Gastroesophageal sphincter (tissue), 4 donors: ENCODE results near the gene IPCEF1. TPM values are rescaled to one million over a fixed set of nuclear protein-coding genes. Genes with fewer than 3 reads are reported as not detected.

Experiments
- ATAC-seq: fragments of 150-250 bp; one replicate; pipeline ENCODE4 v1.9.1; 2016; ENCODE audit warnings: mild to moderate bottlenecking, moderate library complexity
- H3K27ac ChIP-seq, 4 donors: fragments of 200-600 bp; sonication (generic) in 3 of 4; 1 replicate in 3 of 4; 2 replicates in 1 of 4; pipeline ENCODE4 v1.5.1; 2016 to 2019
- H3K27me3 ChIP-seq: fragments of 200-600 bp; sonication (generic); one replicate; pipeline ENCODE4 v1.5.1; 2019
- H3K36me3 ChIP-seq, 2 donors: fragments of 200-600 bp; sonication (generic); one replicate each; pipeline ENCODE4 v1.5.1; 2019; ENCODE audit warnings: control low read depth in 1 of 2
- H3K4me1 ChIP-seq, 3 donors: fragments of 200-600 bp; sonication (generic); 1 replicate in 2 of 3; 2 replicates in 1 of 3; pipeline ENCODE4 v1.5.1; 2016 to 2019; ENCODE audit warnings: control low read depth in 2 of 3
- H3K4me3 ChIP-seq, 2 donors: fragments of 200-600 bp; sonication (generic); one replicate each; pipeline ENCODE4 v1.5.1; 2019; ENCODE audit warnings: mild to moderate bottlenecking in 1 of 2, moderate library complexity in 1 of 2
- H3K9me3 ChIP-seq, 3 donors: fragments of 200-600 bp; sonication (generic); one replicate each; pipeline ENCODE4 v1.5.1; 2017 to 2019; ENCODE audit warnings: control low read depth in 2 of 3
- EP300 ChIP-seq: sonication (generic); formaldehyde crosslinking; IDR thresholded peaks from one replicate; pipeline ENCODE4 v1.6.1; 2017; ENCODE audit warnings: antibody characterized with exemption, mild to moderate bottlenecking
- POLR2A ChIP-seq, 2 donors: fragments of 450-650 bp; IDR thresholded peaks; one replicate each; pipeline ENCODE4 v1.6.1; 2017; ENCODE audit warnings: antibody characterized with exemption in 2 of 2, mild to moderate bottlenecking in 2 of 2, moderate library complexity in 1 of 2
- POLR2AphosphoS5 ChIP-seq: sonication (generic); formaldehyde crosslinking; IDR thresholded peaks from one replicate; pipeline ENCODE4 v1.6.1; 2017; ENCODE audit warnings: antibody characterized with exemption
- WGBS, 2 donors: methylation state at CpG; one replicate each; pipeline ENCODE4 v1.1.5; 2018; ENCODE audit warnings: low coverage in 1 of 2; 5-methylcytosine and 5-hydroxymethylcytosine counted together
- total RNA-seq, 4 donors: library from RNA; depleted of rRNA; stranded (reverse); fragments of >200 nt; gene quantifications; one replicate each; pipeline ENCODE4 v1.1.0, GENCODE V29; 2016
- TF ChIP-seq, protein P1 (sequence below), 4 experiments: fragments of 200-600 bp in 2 of 4; fragments of 450-650 bp in 2 of 4; sonication (generic) in 1 of 4; IDR thresholded peaks; one replicate each; pipeline ENCODE4 v1.5.1; 2017 to 2019; ENCODE audit warnings: antibody characterized with exemption in 4 of 4, mild to moderate bottlenecking in 2 of 4, moderate library complexity in 2 of 4

IPCEF1 gene
- total RNA-seq, 4 donors from 2014 or later, result 0.27 to 7.3 (median 1.2) TPM

DNA sequence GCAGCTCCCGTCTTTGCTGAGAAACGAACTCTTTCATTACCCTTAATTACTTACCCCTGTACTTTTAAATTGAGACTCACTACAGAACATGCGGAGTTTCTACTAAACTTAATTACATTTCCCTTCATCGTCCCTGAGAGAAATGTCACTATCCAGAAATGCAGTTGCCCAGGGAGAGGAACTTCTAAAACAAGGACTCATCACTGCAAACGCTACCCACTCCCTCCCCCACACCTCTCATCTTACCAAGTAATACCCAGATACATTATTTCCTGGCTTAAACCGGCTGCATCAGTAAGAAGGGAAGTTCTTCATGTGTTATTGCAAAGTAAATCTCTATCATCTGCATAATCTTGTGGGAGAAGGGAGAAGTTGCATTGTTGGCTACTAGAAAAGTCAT lies 138.3 kb downstream of the IPCEF1 start:
- 47 to 56% methylated on average over 6 of the region's 6 CpGs for WGBS, 2 donors
- Histone ChIP-seq H3K36me3 (no peaks in the 10 kb centered on the region), H3K27ac (no peak overlapping the region), H3K4me3 (no peak overlapping the region), H3K27me3 (no peaks in the 10 kb centered on the region), H3K9me3 (no peaks in the 10 kb centered on the region), H3K4me1 (no peaks in the 10 kb centered on the region)
- no peak for ATAC-seq
- no peak for TF ChIP-seq EP300

DNA sequence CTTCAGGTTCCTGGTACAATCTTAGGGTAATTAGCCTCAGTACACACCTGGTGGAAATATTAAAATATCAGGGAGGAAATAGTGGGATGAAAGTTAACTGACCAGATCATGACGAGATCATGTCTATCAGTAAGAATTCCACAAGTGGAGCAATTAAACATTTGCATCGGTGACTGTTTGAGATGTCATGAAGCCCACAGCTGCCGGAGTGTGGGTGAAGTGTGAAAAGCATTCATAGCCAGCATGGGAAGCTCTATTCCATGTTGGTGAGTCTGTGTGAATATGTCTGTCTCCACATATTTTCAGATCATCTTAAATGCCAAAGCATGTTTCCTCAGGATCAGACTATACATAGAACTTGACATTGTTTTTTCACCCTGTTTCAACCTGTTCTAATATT lies 142.8 kb downstream of the IPCEF1 start:
- no peaks in the 10 kb centered on the region for H3K36me3 ChIP-seq
- no peak overlapping the region for H3K4me3 ChIP-seq
- no peak overlapping the region for H3K27ac ChIP-seq
- no peak for ATAC-seq
- no peaks in the 10 kb centered on the region for H3K27me3 ChIP-seq
- TF ChIP-seq, protein P1, sequence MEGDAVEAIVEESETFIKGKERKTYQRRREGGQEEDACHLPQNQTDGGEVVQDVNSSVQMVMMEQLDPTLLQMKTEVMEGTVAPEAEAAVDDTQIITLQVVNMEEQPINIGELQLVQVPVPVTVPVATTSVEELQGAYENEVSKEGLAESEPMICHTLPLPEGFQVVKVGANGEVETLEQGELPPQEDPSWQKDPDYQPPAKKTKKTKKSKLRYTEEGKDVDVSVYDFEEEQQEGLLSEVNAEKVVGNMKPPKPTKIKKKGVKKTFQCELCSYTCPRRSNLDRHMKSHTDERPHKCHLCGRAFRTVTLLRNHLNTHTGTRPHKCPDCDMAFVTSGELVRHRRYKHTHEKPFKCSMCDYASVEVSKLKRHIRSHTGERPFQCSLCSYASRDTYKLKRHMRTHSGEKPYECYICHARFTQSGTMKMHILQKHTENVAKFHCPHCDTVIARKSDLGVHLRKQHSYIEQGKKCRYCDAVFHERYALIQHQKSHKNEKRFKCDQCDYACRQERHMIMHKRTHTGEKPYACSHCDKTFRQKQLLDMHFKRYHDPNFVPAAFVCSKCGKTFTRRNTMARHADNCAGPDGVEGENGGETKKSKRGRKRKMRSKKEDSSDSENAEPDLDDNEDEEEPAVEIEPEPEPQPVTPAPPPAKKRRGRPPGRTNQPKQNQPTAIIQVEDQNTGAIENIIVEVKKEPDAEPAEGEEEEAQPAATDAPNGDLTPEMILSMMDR (IDR thresholded peaks at IDR 0.05), result no peak
- TF ChIP-seq POLR2AphosphoS5, result no peak
- no peak for TF ChIP-seq POLR2A (IDR thresholded peaks at IDR 0.05)
- TF ChIP-seq EP300, result no peak
- 89 to 91% methylated on average over 3 of the region's 3 CpGs for WGBS, 2 donors
- no peaks in the 10 kb centered on the region for H3K4me1 ChIP-seq
- H3K9me3 ChIP-seq, result no peaks in the 10 kb centered on the region

DNA sequence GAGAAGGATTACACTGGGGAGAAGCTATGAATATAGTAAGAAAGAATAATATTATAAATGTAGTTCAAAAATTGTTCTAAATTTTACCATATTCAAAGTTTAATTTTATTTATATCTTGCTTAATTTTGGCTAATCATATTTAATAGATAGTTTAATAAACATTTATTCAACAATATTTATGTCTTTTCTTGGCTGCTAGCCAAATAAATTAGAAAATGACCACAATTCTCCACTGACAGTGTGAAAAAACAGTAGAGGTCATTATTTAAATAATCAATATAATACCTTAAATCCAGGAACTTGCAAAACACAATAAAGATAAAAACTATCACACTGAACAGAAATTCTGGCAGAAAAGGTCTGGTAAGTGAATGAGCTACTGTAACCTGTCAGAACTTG lies 145.9 kb downstream of the IPCEF1 start:
- no peak for ATAC-seq
- H3K27ac ChIP-seq, result no peak overlapping the region
- TF ChIP-seq EP300, result no peak
- no peak for TF ChIP-seq POLR2AphosphoS5
- TF ChIP-seq POLR2A (IDR thresholded peaks at IDR 0.05), result no peak
- TF ChIP-seq, protein P1 (IDR thresholded peaks at IDR 0.05), result no peak
- no peaks in the 10 kb centered on the region for H3K4me1 ChIP-seq
- H3K4me3 ChIP-seq, result no peak overlapping the region
- no peaks in the 10 kb centered on the region for H3K36me3 ChIP-seq
- no peaks in the 10 kb centered on the region for H3K9me3 ChIP-seq
- no peaks in the 10 kb centered on the region for H3K27me3 ChIP-seq

GRCh38 chr6:154209555-154209954 lies 147.0 kb downstream of the IPCEF1 start:
- H3K9me3 ChIP-seq, result no peaks in the 10 kb centered on the region

DNA sequence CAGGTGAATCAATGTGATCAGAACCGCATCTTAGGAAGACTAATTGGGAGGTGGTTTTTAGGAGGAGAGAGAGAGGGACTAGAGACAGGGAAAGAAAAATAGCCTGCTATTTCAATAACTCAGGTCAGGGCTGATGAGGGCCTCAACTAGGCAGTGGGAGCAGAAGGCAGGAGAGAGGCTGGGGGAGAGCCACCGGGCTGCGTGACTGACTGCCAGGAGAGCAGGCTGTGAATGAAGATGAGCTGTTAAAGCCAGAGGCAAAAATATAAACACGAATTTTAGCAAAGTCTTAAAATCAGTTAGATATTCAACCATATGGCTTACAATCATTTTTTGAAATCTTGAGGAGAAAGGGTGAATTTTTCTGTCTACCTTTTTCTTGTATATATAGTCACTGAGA lies 149.6 kb downstream of the IPCEF1 start:
- no peak for ATAC-seq
- TF ChIP-seq, protein P1 (IDR thresholded peaks at IDR 0.05), result no peak
- no peak for TF ChIP-seq POLR2AphosphoS5
- TF ChIP-seq POLR2A (IDR thresholded peaks at IDR 0.05), result no peak
- TF ChIP-seq EP300, result no peak
- H3K27me3 ChIP-seq, result no peaks in the 10 kb centered on the region

More at GRCh38 chr6:154209555-154209954, 147.0 kb downstream of the IPCEF1 start:
- no peaks in the 10 kb centered on the region for H3K27me3 ChIP-seq
- no peak for TF ChIP-seq POLR2A (IDR thresholded peaks at IDR 0.05)
- TF ChIP-seq, protein P1 (IDR thresholded peaks at IDR 0.05), result no peak
- no peak for TF ChIP-seq EP300
- TF ChIP-seq POLR2AphosphoS5, result no peak
- no peak for ATAC-seq
- H3K4me1 ChIP-seq, result no peaks in the 10 kb centered on the region
- WGBS, 2 donors, result 50 to 62% methylated on average over 3 of the region's 3 CpGs
- no peak overlapping the region for H3K4me3 ChIP-seq
- H3K27ac ChIP-seq, result no peak overlapping the region
- H3K36me3 ChIP-seq, result no peaks in the 10 kb centered on the region

More for the DNA sequence above, 149.6 kb downstream of the IPCEF1 start:
- Histone ChIP-seq H3K36me3 (no peaks in the 10 kb centered on the region), H3K9me3 (no peaks in the 10 kb centered on the region), H3K27ac (no peak overlapping the region), H3K4me1 (no peaks in the 10 kb centered on the region), H3K4me3 (no peak overlapping the region)
- 55 to 80% methylated on average over 4 of the region's 4 CpGs for WGBS, 2 donors
